HG03439 (cell line): ENCODE measurements around the gene QSOX2.
"Not testable (repeated sequence)": the region's sequence is repeated elsewhere in the genome, so short reads cannot be mapped to it uniquely, and the experiment has no call there.

ENCODE experiments used
- ATAC-seq: cut with Tn5 transposase; IDR thresholded peaks from one replicate; pipeline ENCODE4 v1.9.1; 2021; ENCODE audit warnings: mild to moderate bottlenecking, moderate library complexity; ENCODE audit not compliant: unreplicated experiment

QSOX2 gene

DNA sequence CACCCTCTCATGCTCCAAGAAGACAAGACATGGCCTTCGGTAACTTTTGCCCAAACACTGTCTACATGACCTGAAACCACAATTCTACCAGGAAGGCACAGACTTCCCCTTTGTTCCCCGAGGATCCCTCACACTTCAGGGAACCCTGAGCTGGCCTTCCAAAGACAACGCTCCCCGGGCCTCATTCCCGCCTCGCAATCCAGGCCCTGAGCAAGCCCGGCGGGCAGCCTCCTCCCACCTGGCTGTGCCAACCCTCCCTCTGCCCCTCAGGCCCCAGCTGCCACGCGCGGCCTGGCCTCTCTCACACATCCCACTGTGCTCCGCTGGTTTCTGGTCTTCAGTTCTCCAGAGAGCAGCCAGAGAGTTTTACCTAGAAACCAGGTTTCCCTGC, 7.3 kb downstream of the QSOX2 start:
- no peak for ATAC-seq

- ATAC-seq, result no peak
These were observed 7.9 kb downstream of the QSOX2 start for GRCh38 chr9:136237486-136238341.

DNA sequence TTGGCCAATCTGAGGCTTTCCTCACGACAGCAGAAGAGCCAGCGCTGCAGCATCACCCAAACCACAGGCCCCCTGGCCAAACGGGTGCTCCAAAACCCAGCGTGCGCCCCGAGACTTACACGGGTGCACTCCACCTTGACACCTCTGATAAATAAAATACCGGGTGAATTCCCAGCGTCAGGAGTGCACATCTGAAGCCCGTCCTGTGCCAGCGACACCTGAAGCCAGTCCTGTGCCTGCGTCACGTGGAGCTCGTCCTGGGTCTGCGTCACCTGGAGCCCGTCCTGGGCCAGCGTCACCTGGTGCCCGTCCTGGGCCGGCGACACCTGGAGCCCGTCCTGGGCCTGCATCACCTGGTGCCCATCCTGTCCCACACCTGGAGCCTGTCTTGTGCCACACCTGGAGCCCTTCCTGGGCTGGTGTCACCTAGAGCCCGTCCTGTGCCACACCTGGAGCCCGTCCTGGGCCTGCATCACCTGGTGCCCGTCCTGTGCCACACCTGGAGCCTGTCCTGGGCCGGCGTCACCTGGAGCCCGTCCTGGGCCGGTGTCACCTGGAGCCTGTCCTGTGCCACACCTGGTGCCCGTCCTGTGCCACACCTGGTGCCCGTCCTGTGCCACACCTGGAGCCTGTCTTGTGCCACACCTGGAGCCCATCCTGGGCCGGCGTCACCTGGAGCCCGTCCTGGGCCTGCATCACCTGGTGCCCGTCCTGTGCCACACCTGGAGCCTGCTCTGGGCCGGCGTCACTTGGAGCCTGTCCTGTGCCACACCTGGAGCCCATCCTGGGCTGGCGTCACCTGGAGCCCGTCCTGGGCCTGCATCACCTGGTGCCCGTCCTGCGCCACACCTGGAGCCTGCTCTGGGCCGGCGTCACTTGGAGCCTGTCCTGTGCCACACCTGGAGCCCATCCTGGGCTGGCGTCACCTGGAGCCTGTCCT, 8.9 kb downstream of the QSOX2 start:
- not testable (repeated sequence) for ATAC-seq

DNA sequence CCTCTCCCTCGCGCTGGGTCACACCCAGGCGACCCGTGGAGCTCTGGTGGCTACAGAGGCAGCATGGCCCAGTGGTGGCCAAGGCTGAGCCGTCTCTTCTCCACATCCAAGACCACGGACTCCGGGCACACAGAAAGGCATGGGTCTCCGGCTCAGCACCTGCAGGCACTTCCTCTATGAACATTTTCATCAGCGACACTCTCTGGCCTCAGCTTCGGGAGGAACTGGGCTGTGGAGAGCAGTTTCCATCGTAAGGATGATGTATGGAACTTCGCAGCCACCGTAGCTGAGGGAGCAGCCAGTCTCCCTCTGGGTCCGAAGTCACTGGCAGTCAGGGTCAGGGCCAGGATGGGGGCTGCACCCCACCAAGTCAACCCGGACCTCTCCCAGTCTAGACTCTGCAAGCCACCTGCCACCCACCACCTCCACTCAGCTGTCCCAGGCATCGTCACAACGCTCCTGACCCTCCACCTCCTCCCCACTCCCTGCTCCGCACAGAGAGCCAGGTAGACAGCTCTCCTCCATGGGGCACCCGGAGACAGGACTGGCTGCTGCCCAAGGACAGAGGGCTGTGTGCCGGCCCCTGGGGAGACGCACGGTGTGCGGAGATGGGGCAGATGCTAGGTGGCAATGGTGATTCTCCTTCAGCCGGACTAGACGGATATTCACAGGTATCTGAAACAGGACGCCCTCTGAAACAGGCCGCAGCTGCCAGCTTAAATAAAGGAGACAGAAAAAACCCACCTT, 9.7 kb downstream of the QSOX2 start:
- ATAC-seq, result no peak

DNA sequence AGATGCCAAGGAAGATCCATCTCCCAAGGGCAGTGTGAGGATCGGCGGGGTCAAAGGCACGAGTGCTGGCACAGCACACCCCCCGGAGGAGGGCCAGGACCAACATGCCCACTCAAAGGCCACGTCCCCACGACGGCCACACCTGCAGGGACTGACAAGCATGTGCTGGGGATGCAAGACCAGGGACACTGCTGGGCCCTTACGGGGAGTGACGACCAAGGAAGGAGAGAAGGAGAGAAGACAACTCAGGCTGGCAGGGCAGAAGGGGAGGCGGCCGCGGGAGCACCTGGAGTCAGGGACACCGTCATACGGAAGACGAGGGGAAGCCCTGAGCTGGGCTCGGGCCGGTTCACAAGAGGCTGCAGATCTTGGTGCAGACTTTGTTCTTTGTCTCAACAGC, 10.4 kb downstream of the QSOX2 start:
- ATAC-seq, result no peak

- no peak for ATAC-seq
These were observed 11.0 kb downstream of the QSOX2 start for GRCh38 chr9:136234597-136234996.

DNA sequence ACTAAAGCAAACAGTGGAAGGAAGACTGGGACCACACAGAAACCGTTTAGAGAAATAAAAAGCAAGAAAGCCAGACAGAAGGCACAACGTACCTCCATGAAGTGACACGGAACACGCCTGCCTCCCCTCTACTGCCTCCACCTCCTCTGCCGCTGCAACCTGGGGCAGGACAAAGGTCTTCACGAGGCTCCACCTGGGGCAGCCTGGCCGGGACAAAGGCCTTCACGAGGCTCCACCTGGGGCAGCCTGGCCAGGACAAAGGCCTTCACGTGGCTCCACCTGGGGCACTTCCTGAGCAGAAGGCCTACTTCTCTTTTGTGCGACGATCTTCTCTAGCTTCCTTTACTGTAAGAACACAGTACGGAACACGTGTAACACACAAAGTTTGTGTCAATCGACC, 11.7 kb downstream of the QSOX2 start:
- ATAC-seq, result no peak

DNA sequence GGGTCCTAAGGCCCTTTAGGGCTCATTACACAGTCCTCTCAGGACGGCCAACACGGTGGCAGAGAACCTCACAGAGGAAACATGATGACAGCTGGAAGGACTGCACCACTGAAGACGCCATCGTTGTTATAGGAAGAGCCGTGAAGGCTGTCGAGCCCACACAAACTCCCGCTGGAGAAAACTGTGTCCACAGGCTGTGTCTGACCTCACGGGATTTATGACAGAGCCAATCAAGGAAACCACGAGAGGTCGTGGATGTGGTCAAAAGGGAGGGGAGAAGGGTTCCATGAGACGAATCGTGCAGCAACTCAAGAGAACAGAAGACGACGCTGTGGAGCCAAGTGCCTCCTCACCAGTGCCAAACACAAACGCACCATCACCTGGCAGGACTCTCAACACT, 12.2 kb downstream of the QSOX2 start:
- no peak for ATAC-seq

- ATAC-seq, result no peak
These were observed 12.6 kb downstream of the QSOX2 start for GRCh38 chr9:136232969-136233368.

DNA sequence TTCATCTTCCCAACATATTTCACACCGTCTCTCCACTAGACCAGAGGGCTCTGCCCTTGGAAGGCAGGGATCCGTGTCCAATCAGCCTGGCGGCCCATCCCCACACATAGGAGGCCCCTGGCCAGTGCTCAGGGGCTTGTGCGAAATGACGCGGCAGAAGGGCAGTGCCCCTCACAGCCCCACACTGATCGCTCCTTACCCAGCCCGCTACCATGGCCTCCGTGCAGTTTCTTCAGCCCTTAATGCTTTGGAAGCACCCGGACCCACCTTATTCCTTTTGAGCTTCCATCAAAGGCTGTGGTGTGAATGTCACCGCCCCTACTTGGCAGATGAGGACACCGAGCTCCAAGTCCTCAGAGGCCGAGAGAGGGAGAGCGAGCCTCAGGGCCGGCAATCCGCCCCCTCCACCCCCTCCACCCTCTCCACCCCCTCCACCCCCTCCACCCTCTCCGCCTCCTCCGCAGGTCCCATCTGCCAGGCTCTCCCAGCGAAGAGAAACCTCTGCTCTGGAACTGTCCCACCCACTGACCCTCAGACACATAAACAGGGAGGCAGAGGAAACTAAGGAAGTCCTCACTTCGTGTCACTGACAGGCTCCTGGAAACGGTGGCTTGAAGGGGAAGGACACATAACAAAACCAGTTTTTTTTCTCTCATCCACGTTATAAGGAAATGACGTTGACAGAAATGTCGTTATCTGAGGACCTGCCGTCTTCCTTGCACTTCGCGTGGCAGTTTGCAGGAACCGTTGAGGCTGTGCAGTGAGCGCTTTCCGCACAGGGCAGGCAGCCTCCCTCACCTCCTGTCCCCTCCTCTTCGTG, 13.9 kb downstream of the QSOX2 start:
- no peak for ATAC-seq

- ATAC-seq, result no peak
These were observed 14.8 kb downstream of the QSOX2 start for GRCh38 chr9:136230773-136231172.

- no peak for ATAC-seq
These were observed 15.2 kb downstream of the QSOX2 start for GRCh38 chr9:136230365-136230764.

DNA sequence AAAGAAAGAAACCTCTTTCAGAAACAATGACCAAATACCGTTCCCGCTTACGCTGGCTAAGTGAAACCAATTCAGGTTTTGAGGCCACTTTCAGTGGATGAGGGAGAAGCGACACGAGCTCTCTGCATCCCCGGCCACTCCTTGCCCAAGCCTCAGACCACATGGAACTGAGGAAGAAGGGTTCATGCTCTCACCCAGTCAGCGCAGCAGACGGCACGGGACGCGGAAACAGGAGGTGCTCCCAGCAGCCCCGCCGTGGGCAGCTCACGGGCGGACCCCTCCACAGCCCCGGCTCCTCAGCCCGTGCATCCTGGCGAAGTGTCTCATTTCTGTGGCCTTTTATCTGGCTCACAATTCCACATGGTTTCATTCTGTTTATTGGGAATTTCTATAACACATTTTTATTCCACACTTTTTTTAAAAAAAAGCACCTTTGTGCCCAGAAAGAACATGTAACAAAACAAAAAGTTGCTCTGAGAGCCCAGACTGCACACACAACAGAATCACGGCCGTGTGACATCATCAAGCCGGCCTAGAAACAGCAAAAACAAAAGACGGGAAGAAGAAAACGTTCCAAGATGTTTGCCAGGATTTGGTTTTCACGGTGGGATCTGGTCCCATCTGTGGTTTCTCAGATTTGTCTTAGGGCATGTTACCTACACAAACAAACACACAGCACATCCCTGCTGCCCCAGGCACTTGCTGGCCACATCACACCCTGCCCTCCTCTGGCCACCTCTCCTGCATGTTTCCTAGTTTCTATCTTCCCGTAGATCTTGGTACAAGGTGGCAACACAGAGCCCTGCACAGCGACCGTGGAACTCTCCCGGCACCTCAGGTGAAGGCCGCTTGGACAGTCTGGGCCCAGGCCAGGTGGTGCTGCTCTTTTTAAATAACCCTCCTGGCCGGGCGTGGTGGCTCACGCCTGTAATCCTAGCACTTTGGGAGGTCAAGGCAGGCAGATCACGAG, 16.2 kb downstream of the QSOX2 start:
- ATAC-seq, result no peak

- no peak for ATAC-seq
These were observed 17.3 kb downstream of the QSOX2 start for GRCh38 chr9:136228107-136228875.

- no peak for ATAC-seq
These were observed 18.8 kb downstream of the QSOX2 start for GRCh38 chr9:136226680-136227407.

DNA sequence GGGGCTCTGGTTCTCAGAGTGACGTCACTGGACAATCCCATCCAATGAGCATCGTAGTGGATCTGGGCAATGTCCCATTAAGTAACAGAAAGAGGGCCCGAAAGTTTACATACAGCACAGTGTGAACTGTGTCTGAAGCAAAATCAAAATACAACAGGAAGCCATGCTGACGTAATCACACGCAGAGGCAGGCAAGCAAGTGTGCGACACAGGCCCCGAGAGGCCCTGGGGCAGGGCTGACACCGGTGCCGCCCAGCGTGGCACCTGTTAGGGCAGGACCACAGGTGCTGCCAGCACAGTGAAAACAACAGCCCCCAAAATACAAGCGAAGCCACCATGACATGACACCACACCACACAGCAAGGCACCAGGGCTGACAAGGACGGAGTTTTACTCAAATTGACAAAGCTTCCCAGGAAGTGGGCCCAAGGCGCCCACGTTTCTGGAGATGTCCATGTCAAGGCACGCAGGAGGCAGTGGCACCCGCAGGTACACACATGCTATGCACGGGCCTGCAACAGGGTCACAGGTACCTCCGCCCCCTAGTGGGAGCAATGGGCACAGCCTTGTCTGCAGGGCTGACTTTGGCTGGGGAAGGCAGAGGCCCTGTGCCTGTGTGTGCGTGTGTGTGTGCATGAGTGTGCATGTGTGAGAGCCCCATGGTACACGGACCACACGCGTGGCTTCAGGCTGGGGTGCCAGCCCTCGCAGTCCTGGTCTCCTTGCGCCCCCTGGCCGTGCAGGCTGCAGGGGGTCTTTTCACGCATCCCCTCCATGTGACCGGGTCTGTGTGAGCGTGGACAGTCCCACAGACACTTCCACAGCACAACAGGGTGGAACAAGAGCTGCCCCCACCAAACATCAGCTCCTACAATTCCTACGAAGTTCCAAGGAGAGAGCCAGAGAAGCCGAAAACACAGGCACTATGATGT, 19.6 kb downstream of the QSOX2 start:
- ATAC-seq, result peak; percentile 49

DNA sequence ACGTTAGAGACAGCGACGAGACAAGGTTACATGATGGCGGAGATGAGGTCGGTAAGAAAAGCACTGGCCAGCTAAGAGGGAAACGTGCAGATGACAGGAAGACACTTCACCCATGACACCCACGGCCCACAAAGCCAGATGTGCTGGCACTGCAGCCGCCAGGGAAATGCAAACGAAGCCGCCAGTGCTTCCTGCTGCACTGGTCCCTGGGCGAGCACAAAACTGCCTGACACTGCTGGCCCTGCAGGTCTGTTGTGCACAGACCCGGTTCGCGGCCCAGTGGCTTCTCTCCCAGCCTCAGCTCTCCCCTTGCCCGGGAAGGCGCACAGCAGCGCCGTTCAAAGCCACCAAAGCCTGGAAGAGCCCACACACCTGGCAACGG, 20.3 kb downstream of the QSOX2 start:
- peak; percentile 41 for ATAC-seq
